DOHH2 (cell line): ENCODE measurements around the gene CRYGN.

Experiments
- H3F3A ChIP-seq: fragments of 200-600 bp; sonication (generic), shearing (Covaris generic); 2 replicates; pipeline ENCODE4 v1.6.0; 2016; ENCODE audit warnings: antibody characterized with exemption, mild to moderate bottlenecking; ENCODE audit not compliant: control insufficient read depth, insufficient read depth
- H3K27ac ChIP-seq: fragments of 200-600 bp; sonication (generic); 2 replicates; pipeline ENCODE4 v1.5.1; 2014; ENCODE audit warnings: low read depth, mild to moderate bottlenecking, low read length, moderate library complexity
- H3K27me3 ChIP-seq: fragments of 200-600 bp; sonication (generic); 2 replicates; pipeline ENCODE4 v1.6.1; 2014; ENCODE audit warnings: mild to moderate bottlenecking, low read length, mixed read lengths; ENCODE audit not compliant: control insufficient read depth
- H3K36me3 ChIP-seq: fragments of 200-600 bp; sonication (generic); 2 replicates; pipeline ENCODE4 v1.6.1; 2014; ENCODE audit warnings: mild to moderate bottlenecking, low read length, moderate library complexity, mixed read lengths; ENCODE audit not compliant: control insufficient read depth
- H3K4me1 ChIP-seq: fragments of 200-600 bp; sonication (generic); 2 replicates; pipeline ENCODE4 v1.6.1; 2014; ENCODE audit warnings: mild to moderate bottlenecking, low read length, mixed read lengths; ENCODE audit not compliant: control insufficient read depth
- H3K4me2 ChIP-seq: fragments of 200-600 bp; sonication (generic); 2 replicates; pipeline ENCODE4 v1.6.0; 2014; ENCODE audit warnings: mild to moderate bottlenecking, low read length, moderate library complexity
- H3K4me3 ChIP-seq: fragments of 200-600 bp; sonication (generic); 2 replicates; pipeline ENCODE4 v1.5.1; 2014; ENCODE audit warnings: mild to moderate bottlenecking, low read length, mixed read lengths
- H3K79me2 ChIP-seq: fragments of 200-600 bp; sonication (generic); 2 replicates; pipeline ENCODE4 v1.6.1; 2014; ENCODE audit warnings: mild to moderate bottlenecking, low read length, mixed read lengths; ENCODE audit not compliant: control insufficient read depth
- H3K9me2 ChIP-seq: fragments of 200-600 bp; sonication (generic); replicated peaks from 2 replicates; pipeline ENCODE4 v1.6.1; 2014; ENCODE audit warnings: mild to moderate bottlenecking, low read length, mixed read lengths; ENCODE audit not compliant: control insufficient read depth
- H3K9me3 ChIP-seq: fragments of 200-600 bp; sonication (generic); 2 replicates; pipeline ENCODE4 v1.6.1; 2014; ENCODE audit warnings: antibody characterized with exemption, low read length, mixed read lengths; ENCODE audit not compliant: control insufficient read depth, insufficient read depth
- H4K20me1 ChIP-seq: fragments of 200-600 bp; sonication (generic); 2 replicates; pipeline ENCODE4 v1.6.0; 2014; ENCODE audit warnings: low read depth, mild to moderate bottlenecking, antibody characterized with exemption, low read length, moderate library complexity; ENCODE audit not compliant: control insufficient read depth, insufficient read depth
- CTCF ChIP-seq: fragments of 200-600 bp; sonication (generic); IDR thresholded peaks from one replicate; pipeline ENCODE4 v1.5.1; 2014; ENCODE audit warnings: antibody characterized with exemption, mild to moderate bottlenecking, low read depth, low read length; ENCODE audit not compliant: poor library complexity, severe bottlenecking
- EZH2phosphoT487 ChIP-seq: fragments of 200-600 bp; sonication (generic); IDR thresholded peaks from 2 replicates; pipeline ENCODE4 v1.6.1; 2017; ENCODE audit warnings: borderline replicate concordance, mild to moderate bottlenecking, antibody characterized with exemption, low read length, moderate library complexity, mixed read lengths

Gene CRYGN

GRCh38 chr7:151396328-151396970 is 43.5 kb downstream of the CRYGN start:
- Histone ChIP-seq H3K79me2 (no peaks in the 10 kb centered on the region), H3K4me1 (peaks cover 35% of the 10 kb centered on the region), H3K9me2 (no peaks in the 10 kb centered on the region), H3K36me3 (no peaks in the 10 kb centered on the region), H3K4me2 (no peak overlapping the region), H3K27me3 (no peaks in the 10 kb centered on the region), H3K27ac (no peak overlapping the region), H4K20me1 (no peaks in the 10 kb centered on the region), H3K9me3 (no peaks in the 10 kb centered on the region), H3K4me3 (no peak overlapping the region), H3F3A (no peaks in the 10 kb centered on the region; the same call in none of the 2 replicates)
- no peak for TF ChIP-seq EZH2phosphoT487
- TF ChIP-seq CTCF, result no peak

- H3K27ac ChIP-seq, result no peak overlapping the region
- TF ChIP-seq EZH2phosphoT487 (no peak), CTCF (no peak)
- H3K4me2 ChIP-seq, result no peak overlapping the region
- no peak overlapping the region for H3K4me3 ChIP-seq
- H3K9me3 ChIP-seq, result no peaks in the 10 kb centered on the region
- H4K20me1 ChIP-seq, result no peaks in the 10 kb centered on the region
- H3K9me2 ChIP-seq, result no peaks in the 10 kb centered on the region
- H3K27me3 ChIP-seq, result peaks cover 4% of the 10 kb centered on the region; the same call in 1 of the 2 replicates
- H3K36me3 ChIP-seq, result no peaks in the 10 kb centered on the region
- no peaks in the 10 kb centered on the region for H3F3A ChIP-seq
- no peaks in the 10 kb centered on the region for H3K79me2 ChIP-seq
- peaks cover 20% of the 10 kb centered on the region for H3K4me1 ChIP-seq
Observed at GRCh38 chr7:151395036-151395367, 44.9 kb downstream of the CRYGN start.

- H4K20me1 ChIP-seq, result no peaks in the 10 kb centered on the region
Observed at GRCh38 chr7:151394076-151395035, 45.6 kb downstream of the CRYGN start.

More at GRCh38 chr7:151394076-151395035, 45.6 kb downstream of the CRYGN start:
- no peak overlapping the region for H3K4me3 ChIP-seq
- no peaks in the 10 kb centered on the region for H3F3A ChIP-seq
- H3K36me3 ChIP-seq, result no peaks in the 10 kb centered on the region
- H3K9me2 ChIP-seq, result no peaks in the 10 kb centered on the region
- no peak overlapping the region for H3K27ac ChIP-seq
- TF ChIP-seq EZH2phosphoT487 (no peak), CTCF (no peak)
- H3K79me2 ChIP-seq, result no peaks in the 10 kb centered on the region
- H3K4me1 ChIP-seq, result peaks cover 15% of the 10 kb centered on the region
- peaks cover 4% of the 10 kb centered on the region; the same call in 1 of the 2 replicates for H3K27me3 ChIP-seq
- H3K4me2 ChIP-seq, result no peak overlapping the region
- no peaks in the 10 kb centered on the region for H3K9me3 ChIP-seq
